ENCODE results near the gene PLEKHG7. TPM values are rescaled to one million over a fixed set of nuclear protein-coding genes. Genes with fewer than 3 reads are reported as not detected.

The PLEKHG7 gene
- total RNA-seq, 2 experiments from 2014 or later: not detected

GRCh38 chr12:92721656-92722055 lies 18.9 kb downstream of the PLEKHG7 start:
- TF ChIP-seq CTCF (IDR thresholded peaks at IDR 0.05): no peak
- Histone ChIP-seq H3K27ac (ENCODE audit: low read depth in 1 of 2, low read length in 2 of 2) (no peak overlapping the region), H3K9me3 (ENCODE audit: control insufficient read depth in 1 of 2, insufficient read depth in 1 of 2, low read length in 2 of 2) (peaks cover 0 to 7% of the 10 kb centered on the region in 2 experiments), H3K4me3 (ENCODE audit: low read length) (no peak overlapping the region), H3K36me3 (ENCODE audit: insufficient read depth, low read length) (no peaks in the 10 kb centered on the region), H3K4me1 (ENCODE audit: insufficient read depth, low read length) (no peaks in the 10 kb centered on the region), H3K27me3 (ENCODE audit: control insufficient read depth in 1 of 2, insufficient read depth in 2 of 2, low read length in 2 of 2) (peaks cover 0 to 5% of the 10 kb centered on the region in 2 experiments)
- intact Hi-C loops (cut with DNase I, micrococcal nuclease): no loop called here
- no peaks in the 10 kb centered on the region for H3K36me3 Mint-ChIP-seq (ENCODE audit: low read depth)
- ATAC-seq (ENCODE audit: poor library complexity): no peak
- no peak for DNase-seq
- no peaks in the 10 kb centered on the region for H3K4me1 Mint-ChIP-seq (ENCODE audit: low read depth)
- no peak overlapping the region for H3K4me3 Mint-ChIP-seq
- CTCF ChIA-PET: interaction anchor here (0.7 kb wide), 1 partner anchor 33 kb away, joined by 3 read pairs; no protein-coding TSS in a partner anchor
- H3K27ac Mint-ChIP-seq: no peak overlapping the region
- peaks cover 2% of the 10 kb centered on the region for H3K9me3 Mint-ChIP-seq
- POLR2A ChIA-PET: no interaction called here
- no peaks in the 10 kb centered on the region for H3K27me3 Mint-ChIP-seq

- Histone ChIP-seq H3K9me3 (ENCODE audit: control insufficient read depth in 1 of 2, insufficient read depth in 1 of 2, low read length in 2 of 2) (peaks cover 0 to 7% of the 10 kb centered on the region in 2 experiments), H3K4me3 (ENCODE audit: low read length) (no peak overlapping the region), H3K27ac (ENCODE audit: low read depth in 1 of 2, low read length in 2 of 2) (no peak overlapping the region), H3K36me3 (ENCODE audit: insufficient read depth, low read length) (no peaks in the 10 kb centered on the region), H3K27me3 (ENCODE audit: control insufficient read depth in 1 of 2, insufficient read depth in 2 of 2, low read length in 2 of 2) (peaks cover 0 to 5% of the 10 kb centered on the region in 2 experiments), H3K4me1 (ENCODE audit: insufficient read depth, low read length) (no peaks in the 10 kb centered on the region)
- H3K36me3 Mint-ChIP-seq (ENCODE audit: low read depth): no peaks in the 10 kb centered on the region
- intact Hi-C loops (cut with DNase I, micrococcal nuclease): no loop called here
- ChIA-PET POLR2A (no interaction called here), CTCF (no interaction called here)
- no peak overlapping the region for H3K4me3 Mint-ChIP-seq
- TF ChIP-seq CTCF (IDR thresholded peaks at IDR 0.05): no peak
- H3K27ac Mint-ChIP-seq: no peak overlapping the region
- no peaks in the 10 kb centered on the region for H3K27me3 Mint-ChIP-seq
- ATAC-seq (ENCODE audit: poor library complexity) (no peak), DNase-seq (no peak)
- no peaks in the 10 kb centered on the region for H3K4me1 Mint-ChIP-seq (ENCODE audit: low read depth)
- peaks cover 2% of the 10 kb centered on the region for H3K9me3 Mint-ChIP-seq
Measured at GRCh38 chr12:92722897-92723296, 20.1 kb downstream of the PLEKHG7 start.

- Mint-ChIP-seq H3K36me3 (ENCODE audit: low read depth) (no peaks in the 10 kb centered on the region), H3K27me3 (no peaks in the 10 kb centered on the region), H3K4me3 (no peak overlapping the region), H3K4me1 (ENCODE audit: low read depth) (no peaks in the 10 kb centered on the region), H3K27ac (no peak overlapping the region), H3K9me3 (peaks cover 2% of the 10 kb centered on the region)
- POLR2A ChIA-PET: no interaction called here
- DNase-seq (no peak), ATAC-seq (ENCODE audit: poor library complexity) (no peak)
- CTCF ChIA-PET: no interaction called here
- TF ChIP-seq CTCF (IDR thresholded peaks at IDR 0.05): no peak
- intact Hi-C loops (cut with DNase I, micrococcal nuclease): no loop called here
- Histone ChIP-seq H3K27ac (ENCODE audit: low read depth in 1 of 2, low read length in 2 of 2) (no peak overlapping the region), H3K36me3 (ENCODE audit: insufficient read depth, low read length) (no peaks in the 10 kb centered on the region), H3K4me3 (ENCODE audit: low read length) (no peak overlapping the region), H3K27me3 (ENCODE audit: control insufficient read depth in 1 of 2, insufficient read depth in 2 of 2, low read length in 2 of 2) (peaks cover 0 to 5% of the 10 kb centered on the region in 2 experiments), H3K4me1 (ENCODE audit: insufficient read depth, low read length) (no peaks in the 10 kb centered on the region), H3K9me3 (ENCODE audit: control insufficient read depth in 1 of 2, insufficient read depth in 1 of 2, low read length in 2 of 2) (peaks cover 0 to 7% of the 10 kb centered on the region in 2 experiments)
Measured at GRCh38 chr12:92726850-92727249, 24.1 kb downstream of the PLEKHG7 start.
